ENCODE data around the gene MBL2.

The MBL2 gene

DNA sequence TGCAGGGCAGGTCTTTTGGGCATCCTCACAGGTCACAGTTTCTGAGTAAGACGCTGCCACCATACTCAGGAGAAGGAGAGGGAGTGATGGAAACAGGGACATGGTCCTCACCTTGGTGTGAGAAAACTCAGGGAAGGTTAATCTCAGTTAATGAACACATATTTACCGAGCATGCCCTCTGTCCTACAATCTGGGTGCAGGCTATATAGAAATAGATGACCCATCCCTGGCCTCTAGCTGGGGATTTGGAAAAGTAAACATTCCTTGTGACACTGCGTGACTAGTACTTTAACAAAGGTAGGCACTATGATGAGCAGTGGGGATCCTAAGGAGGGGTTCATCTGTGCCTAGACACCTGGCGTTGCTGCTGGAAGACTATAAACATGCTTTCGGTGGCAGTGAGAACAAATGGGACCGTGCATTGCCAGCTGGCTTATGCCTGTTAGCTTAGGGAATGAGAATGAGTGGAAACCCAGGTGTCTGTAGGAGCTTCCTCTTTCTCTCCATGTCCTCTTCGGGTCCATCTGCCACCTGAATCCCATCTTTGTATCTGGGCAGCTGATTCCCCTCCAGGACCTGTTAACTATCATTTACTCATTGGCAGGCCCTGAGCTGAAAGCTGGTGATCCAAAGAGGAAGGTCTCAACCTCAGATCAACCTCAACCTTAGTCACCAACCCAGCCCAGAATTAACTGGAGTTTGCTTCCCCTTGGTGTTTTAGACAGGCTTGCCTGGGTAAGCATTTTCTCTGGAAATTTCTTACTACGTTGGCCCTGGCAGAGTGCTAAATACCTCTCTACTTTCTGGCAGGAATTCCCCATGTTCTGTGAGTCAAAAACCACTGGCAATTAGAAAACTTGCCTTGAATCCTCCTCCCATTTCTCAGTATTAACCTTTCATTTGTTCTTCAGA, 794 bp downstream of the MBL2 start:
- DNase-seq: no peak

DNA sequence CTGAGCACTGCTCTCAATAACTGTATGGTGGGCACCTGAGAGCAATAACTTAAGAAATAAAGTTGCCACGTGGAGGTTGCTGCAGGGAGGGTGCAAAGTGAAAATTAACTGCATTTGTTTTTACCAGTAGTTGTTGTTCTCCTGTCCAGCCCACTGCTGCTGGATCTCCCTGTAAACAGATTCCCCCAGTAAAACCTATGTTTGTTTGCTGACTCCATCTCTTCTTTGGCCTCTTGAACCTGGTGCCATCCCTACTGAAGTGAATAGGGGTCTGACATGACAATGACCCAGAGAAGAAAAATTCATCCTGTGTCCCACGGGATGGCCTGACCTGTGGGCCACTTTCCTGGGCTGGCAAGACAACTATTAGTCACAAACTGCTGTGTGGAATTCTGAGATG, 1.7 kb downstream of the MBL2 start:
- DNase-seq: no peak

DNA sequence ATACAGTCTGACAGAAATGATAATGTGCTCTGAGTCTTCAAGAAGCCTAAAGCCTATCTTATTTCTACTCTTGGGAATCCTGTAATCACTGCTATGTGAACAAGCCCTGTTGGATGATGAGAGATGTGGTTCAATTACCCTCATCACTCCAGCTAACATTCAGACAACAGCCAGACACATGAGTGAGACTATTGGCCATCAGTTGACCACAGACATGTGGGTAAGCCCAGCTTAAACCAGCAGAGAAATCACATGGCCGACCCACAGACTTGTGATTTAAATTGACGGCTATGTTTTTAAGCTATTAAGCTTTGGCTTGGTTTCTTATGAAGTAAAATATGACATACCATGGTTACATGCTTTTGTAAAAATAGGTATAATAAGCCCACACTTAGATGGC, 2.6 kb downstream of the MBL2 start:
- DNase-seq: no peak

DNA sequence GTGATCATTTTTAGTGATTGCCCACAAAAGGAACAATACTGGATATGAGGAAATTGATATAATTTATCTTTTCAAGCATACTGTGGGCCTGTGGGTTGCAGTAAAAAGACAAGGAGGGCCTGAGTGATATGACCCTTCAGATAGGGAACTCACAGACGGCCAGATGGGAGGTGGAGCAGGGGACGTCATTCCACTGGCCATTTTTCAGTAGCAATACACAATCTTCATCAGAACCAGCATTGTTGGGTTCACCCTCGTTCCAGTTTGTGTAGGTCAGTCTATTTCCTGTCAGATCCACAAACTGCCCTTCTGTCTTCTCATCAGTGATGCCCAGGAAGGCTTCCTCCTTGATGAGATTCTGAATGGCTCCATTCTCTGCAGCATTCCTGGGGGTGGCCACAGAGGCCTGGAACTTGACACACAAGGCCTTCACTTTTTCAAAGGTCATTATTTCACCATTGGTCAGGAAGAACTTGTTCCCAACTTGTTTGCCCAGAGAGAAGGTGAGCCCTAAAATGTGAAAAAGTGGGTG, 4.5 kb downstream of the MBL2 start:
- DNase-seq: no peak

DNA sequence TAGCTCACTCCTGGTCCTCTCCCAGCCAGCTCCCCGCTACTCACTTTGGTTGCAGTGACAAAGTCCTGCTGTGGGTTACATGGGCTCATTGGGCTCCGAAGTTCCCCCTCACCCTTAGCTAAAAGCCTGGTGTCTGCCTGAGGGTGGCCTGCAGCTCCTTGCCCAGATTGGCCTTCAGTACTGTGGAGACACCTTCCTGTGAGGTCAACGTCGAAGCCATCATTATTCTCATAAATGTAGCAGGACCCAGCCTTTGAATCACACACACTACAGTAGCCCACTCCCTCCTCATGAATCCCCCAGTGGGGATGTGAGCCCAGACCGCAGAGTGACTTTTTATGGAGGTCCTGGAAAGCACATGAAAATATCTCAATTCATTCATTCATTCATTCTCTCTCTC, 10.5 kb downstream of the MBL2 start:
- no peak for DNase-seq

DNA sequence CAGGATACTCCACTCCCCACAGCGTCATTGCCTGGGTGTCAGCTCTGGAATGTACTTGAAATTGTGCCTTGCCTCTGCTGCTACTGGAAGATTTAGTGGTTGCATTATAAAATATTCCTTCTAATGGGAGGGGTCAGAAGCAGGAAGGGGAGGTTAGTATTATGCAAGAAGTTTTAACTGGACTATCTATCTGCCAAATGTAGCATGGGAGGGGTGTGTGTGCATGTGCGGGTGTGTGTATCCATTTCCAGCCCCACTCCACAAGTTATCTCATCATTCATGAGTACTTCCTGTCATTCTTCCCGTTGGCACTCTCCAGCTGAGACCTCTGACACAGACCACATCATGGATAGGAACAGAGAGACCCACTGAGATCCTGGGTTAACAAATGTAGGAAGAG, 13.4 kb downstream of the MBL2 start:
- no peak for DNase-seq

DNA sequence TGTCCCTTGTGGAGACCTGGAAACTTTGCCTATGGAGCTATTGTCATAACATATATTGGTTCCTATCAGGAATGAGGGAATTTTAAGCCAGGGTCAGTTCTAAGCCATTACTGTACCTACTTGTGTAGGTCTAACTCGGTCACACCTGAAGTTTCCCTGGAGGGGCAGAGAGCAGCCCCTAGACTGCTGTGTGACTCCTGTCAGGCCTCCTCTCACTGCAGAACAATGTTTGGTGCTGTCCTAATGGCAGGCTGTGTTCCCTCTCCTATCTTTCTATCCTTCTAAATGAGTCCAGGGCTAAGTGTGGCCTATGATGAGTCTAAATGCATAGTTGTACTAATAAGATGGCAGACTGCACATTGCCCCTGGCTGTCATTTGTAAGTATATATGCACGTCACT, 14.2 kb downstream of the MBL2 start:
- no peak for DNase-seq

DNA sequence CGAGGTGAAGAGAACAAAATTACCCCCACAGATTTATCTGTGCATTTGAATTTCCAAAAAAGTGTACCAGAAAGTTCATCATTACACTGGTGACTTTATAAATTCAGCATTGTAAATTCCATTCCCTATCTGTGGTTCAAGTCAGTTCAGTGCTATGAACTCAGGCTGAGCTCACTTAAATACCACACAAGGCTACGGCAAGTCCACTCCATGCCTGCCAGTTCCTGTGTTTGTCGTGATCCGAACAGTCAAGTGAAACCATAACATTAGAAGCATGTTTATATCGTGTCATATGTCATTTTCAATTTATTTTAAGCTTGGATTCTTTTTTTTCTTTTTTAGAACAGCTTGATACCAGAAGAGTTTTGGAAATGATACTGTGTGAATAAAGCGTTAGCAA, 14.8 kb downstream of the MBL2 start:
- DNase-seq: no peak

DNA sequence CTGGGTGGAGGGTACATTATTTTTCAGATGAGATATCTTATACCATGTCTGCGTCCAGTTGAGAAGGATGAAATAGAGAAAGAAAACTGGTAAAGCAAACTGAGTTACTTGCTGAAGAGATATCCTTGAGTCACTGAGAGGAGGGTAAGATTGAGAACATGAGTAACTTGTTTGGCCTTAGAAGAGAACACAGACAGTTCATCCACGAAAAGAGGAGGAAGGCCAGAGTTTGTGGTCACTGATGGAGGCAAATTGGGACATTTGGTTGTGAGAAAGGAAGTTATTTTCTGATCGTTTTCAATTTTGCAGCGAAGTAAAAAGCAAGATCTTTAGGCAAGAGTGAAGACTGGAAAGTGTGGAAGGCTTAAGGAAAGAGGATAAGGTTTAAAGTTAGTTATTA, 15.6 kb downstream of the MBL2 start:
- no peak for DNase-seq

DNA sequence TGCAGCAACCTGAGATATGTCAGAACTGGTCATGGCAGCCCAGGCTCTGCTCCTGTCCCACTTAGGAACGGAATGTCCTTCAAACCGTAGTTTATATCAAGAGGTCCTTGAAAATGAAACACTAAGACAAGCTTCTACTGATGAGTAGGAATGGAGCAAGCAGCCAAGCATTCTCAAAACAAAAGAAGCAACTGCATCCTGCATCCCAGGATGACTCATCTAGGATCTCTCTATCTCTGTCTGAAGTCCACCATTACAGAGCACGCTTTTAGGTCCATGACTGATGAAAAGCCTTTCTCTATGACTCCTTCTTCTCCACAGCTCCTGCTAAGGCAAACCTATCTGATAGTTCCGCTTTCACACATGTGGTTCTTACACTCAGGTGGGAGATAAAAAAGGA, 16.3 kb downstream of the MBL2 start:
- no peak for DNase-seq

DNA sequence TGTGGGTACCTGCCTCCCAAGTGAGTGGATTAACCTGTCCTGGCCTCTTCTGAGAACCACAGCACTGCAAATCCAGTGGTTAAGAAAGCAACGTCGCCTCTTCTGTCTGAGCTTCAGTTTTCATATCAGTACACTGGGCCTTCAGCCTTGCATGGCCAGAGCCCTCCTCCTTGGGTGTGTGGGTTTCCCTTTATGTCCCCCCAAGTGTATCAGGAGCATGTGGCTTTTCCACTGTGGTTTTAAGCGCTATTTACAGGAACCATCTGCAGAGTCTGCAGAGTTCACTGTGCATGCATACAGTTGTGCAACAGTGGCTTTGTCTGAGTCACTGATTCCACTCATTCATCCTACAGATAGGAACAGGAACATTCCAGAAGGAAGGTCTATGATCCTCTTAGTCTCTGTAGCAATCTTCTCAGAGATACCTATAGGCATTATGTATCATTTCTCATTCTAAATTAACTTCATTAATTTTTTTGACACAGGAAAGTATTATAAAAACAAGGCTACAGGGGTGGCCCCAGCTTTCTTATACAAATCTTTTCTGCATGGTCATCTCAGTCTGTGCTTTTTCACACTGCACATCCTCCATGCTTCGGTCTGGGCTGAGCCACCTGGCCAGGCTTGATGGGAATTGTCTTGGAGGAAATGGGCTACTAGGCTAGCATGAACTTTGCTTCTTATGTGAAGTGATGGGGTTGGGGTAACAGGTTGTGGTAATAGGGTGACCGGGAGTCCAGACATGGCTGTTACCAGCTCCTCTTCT, 17.1 kb downstream of the MBL2 start:
- no peak for DNase-seq

DNA sequence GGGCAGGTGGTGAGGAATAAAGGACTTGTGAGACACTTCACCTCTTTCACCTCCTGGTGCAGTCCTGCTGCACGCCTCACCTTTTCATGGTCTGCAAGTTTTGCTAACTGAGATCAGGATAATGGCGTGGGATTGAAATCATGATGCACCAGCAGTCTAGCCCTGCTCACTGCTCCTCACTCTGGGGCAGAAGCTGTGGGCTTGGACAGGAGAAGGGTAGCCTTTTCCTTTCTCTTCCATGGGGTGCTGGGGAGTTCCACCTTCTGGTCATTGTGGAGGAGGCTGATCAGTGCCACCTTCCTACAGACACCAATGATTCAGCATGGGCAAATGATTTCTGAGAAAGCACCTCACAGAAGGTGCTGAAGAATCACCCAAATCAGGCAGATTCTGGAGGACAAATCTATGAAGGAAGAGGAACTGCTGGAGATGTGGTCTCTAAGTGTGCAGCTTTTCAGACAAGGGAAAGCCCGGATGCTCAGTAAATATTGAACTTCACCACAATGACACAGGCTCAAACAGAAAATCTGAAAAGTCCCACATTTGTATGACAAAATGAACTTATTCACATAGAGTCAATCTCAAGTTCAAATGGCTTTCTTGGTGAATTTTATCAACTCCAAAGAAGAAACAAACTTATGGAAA, 19.7 kb downstream of the MBL2 start:
- no peak for DNase-seq

DNA sequence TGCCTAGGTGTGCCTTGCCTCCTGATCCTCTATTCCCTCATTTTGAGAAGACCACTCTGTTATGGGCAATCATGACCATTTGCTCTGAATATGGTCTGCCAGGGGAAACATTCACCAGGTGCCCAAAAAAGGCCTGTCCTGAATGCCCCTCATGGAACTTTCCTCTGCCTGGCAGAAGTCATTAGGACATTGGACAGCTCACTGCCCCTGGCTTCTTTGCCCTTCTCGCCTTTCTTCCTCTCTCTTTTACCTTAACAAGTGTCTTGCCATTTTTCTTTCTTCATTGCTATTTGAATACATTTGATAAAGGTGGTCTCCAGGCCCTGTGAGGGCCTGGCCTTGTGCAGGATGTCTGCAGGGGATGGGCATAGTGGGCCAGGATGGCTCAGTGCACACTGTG, 20.3 kb downstream of the MBL2 start:
- no peak for DNase-seq

DNA sequence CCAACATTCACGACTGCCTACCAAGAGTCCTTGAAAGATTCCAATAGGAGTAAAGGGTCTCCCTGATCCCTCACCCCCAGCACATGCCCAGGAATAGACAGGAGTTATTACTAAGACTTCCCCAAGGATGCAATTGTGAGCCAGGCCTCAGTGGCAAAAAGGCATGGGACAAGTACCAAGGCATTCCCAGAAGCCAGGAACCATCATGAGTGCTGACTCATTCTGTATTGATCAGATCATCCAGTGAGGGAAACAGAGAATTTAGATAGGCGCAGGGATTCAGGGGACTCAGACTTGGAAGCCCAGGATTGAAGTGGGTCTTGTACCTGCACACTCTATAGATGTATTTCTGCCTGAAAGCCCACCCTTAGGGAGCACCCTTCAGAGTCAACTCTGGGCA, 21.2 kb downstream of the MBL2 start:
- no peak for DNase-seq

DNA sequence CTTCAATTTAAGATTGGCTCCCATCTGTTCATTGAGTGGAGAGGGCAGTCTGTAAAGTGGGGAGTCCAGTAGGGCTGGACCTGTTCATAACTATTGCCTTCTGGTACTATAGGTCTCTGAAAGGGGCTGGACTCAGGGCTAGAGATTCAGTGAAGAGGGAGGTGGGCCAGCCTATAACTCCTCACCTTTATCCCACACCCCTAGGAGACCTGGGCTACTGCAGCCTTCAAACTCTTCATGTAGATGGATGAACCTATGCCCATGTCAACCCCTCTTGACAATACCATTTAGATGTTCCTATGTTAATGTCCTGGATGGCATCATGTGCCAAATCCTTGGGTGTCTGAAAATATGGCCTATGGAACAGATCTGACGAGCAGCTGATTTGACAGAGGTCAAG, 22.0 kb downstream of the MBL2 start:
- no peak for DNase-seq

DNA sequence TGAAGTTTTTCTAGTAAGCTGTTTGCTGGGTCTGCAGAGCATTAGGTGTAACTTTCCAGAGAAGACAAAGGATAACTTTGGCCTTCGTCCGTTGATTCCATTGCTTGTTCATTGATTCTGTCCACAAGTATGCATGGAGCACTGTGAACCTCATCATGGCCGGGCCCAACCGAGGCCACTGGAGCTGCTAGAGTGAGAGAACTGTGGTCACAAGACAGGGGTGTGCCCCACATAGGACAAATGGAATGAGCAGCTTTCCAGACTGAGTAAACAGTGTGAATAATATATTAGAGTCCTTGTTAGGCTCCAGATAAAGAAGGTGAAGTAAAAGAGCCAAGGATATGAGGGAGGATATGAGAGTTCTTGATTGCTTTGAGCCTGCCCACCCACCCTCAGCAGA, 24.9 kb downstream of the MBL2 start:
- DNase-seq: no peak

DNA sequence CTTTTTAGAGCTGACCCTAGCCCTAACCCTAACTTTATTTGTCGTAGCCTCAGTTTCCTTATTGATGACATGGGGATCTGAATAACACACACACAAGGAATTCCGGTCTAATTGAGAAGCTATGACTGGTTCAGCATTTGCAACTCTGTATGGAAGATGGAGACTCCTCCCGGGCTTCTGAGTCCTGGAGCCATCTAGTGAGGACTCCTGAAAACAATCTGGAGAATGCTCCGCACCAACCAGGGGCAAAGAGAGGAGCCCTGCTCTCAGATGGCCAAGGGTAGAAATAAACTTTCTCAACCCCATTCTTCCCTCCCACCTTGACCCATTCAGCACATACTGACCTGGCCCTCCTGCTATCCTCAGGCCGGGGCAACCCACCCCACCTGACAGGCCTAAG, 26.4 kb downstream of the MBL2 start:
- DNase-seq: no peak

DNA sequence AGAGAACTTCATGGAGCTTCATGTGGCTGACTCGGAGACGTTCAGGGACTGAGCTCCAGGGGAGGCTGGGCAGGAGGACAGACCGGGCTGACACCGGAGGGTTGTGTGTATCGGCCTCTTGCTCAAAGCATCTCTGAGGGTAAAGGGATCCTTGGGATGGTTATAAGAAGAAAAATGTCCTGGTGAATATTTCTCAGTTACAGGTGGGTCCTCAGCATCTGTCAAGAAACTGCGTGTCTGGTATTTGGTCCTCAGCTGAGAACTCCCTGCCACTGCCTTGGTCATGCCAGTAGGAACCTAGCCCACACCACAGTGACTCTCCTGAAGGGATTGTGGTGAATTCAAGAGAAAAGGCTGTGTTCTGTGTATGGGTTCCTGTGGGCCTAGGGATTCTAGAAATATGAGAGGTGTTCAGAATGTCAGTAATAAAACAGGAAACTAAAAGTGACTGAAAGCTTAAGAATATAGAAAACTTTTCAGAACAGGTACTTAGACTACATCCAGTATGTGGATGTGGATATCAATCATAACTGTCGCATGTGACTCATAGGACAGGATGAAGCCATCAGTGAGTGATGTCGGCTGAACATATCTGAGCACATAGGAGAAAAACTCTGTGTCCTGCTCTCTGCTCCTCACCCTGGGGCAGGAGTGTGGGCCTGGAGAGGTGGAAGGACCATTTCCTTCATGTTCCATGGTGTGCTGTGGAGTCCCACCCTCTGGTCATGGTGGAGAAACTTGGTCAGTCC, 28.4 kb downstream of the MBL2 start:
- DNase-seq: no peak

DNA sequence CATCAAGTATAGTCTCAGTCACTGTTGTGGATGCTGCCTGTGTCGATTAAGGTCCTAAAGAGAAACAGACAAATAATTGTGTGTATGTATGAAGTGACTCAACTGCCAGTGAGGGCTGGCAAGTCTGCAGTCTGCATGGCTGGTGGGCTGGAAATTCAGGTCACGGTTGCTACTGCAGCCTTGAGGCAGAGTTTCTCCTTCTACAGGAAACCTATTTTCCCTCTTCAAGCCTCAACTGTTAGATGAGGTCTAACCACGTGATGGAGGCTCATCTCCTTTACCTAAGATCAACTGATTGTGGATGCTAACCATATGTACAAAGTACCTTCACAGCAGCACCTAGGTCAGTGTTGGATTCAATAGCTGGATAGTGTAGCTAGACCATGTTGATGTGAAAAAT, 29.9 kb downstream of the MBL2 start:
- DNase-seq: no peak

DNA sequence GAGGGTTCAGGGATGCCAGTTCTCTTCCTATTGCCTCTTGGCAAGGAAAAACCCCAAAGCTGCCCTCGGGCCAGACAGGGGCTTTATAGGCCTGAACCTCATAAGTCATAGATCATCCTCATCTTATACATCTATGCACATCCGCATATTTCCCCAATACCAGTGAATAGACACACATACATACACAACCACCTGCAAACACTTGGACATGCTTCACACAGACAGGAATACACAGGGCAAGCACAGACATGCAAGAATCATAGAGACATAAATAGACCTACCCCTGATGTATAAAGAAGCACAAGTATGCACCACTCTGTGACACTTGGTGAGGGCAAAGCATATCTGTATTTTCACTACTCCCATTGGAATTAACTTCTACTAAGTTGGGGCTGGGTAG, 30.7 kb downstream of the MBL2 start:
- DNase-seq: no peak

DNA sequence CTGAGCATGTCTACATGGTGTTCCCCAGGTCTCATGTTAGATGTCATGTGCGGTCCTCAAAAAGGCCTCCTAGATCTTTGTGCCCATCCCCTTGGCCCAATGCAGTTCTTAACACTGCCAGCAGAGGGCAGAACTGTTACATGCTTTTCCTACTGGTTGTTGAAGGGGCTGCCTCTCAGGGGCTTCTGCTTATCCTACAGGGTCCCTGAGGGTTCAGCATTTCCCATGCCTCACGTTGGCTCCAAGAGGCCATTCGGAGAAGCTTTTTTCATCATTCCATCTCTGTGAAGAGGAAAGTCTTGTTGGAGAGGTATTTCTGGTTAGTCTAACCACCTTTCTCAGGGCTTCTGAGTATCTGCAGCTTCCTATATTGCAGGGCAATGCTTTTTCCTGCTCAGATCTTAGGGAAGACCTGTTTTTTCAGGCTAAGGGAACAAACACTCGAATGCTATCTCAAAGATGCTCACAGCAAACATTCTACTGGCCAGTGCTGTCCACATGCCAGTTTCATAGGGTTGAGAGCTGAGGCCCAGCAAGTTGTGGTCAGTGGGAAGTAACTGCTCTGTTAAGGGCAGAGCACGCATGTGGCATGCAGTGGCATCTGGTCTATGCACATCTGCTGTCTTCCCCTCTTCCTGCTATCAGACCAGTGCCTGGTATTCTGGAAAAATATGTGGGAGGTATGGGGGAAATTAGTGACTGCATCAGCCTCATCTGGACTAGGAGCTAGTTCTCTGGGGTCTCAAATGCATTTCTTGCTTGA, 31.5 kb downstream of the MBL2 start:
- no peak for DNase-seq

DNA sequence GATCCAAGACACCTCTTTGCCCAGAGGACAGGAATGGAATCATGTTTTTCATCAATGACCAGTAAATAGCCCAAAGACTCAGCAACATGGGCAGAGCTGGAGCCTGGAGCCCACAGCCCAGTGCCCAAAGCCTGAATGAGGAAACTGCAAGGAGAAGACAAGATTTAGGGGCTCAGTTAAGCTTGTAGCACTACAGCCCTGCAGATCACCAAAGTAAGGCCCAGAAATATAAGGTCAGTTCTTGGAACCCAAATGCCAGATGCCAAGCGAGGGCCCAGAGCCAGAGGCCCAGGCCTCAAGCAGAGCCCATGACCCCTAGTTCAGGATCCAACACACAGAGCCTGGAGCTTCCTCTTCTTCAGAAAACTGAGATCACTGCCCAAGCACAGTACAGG, 32.4 kb downstream of the MBL2 start:
- no peak for DNase-seq

Measured in NCI-H2171 (cell line).